Osteocyte (in vitro differentiated cells): ENCODE measurements around the gene PPP1CB. TPM values are rescaled to one million over a fixed set of nuclear protein-coding genes. Genes with fewer than 3 reads are reported as not detected.

Source experiments
- DNase-seq: peaks from one replicate; pipeline ENCODE4 v3.0.0; 2021; ENCODE audit warnings: mixed read lengths; ENCODE audit not compliant: unreplicated experiment; ENCODE audit errors: extremely low spot score
- H3K27ac Mint-ChIP-seq: one replicate; pipeline ENCODE4 v1.8.0; 2021; ENCODE audit warnings: mild to moderate bottlenecking, mixed read lengths; ENCODE audit not compliant: unreplicated experiment
- H3K27me3 Mint-ChIP-seq: one replicate; pipeline ENCODE4 v1.8.0; 2021; ENCODE audit warnings: mixed read lengths; ENCODE audit not compliant: unreplicated experiment
- H3K36me3 Mint-ChIP-seq: one replicate; pipeline ENCODE4 v1.8.0; 2021; ENCODE audit warnings: mixed read lengths; ENCODE audit not compliant: unreplicated experiment
- H3K4me1 Mint-ChIP-seq: one replicate; pipeline ENCODE4 v1.8.0; 2021; ENCODE audit warnings: mixed read lengths; ENCODE audit not compliant: unreplicated experiment
- H3K4me3 Mint-ChIP-seq: one replicate; pipeline ENCODE4 v1.8.0; 2021; ENCODE audit warnings: mild to moderate bottlenecking, moderate library complexity, mixed read lengths; ENCODE audit not compliant: unreplicated experiment
- H3K9me3 Mint-ChIP-seq: one replicate; pipeline ENCODE4 v1.8.0; 2021; ENCODE audit warnings: mixed read lengths; ENCODE audit not compliant: unreplicated experiment
- CTCF ChIP-seq: fragments of 200-600 bp; sonication (generic); IDR thresholded peaks from 2 replicates; pipeline ENCODE4 v1.5.0; 2021; ENCODE audit warnings: antibody characterized with exemption, mild to moderate bottlenecking, moderate library complexity
- total RNA-seq: library from RNA; stranded (reverse); gene quantifications from 2 replicates; pipeline ENCODE4 v1.2.1, GENCODE V29; 2021

Gene PPP1CB
- total RNA-seq, 1 donor from 2014 or later, result 198 TPM

GRCh38 chr2:28761420-28761819, 9.8 kb downstream of the PPP1CB start:
- TF ChIP-seq CTCF, result no peak
- Mint-ChIP-seq H3K27me3 (no peaks in the 10 kb centered on the region), H3K4me3 (no peak overlapping the region), H3K9me3 (no peaks in the 10 kb centered on the region), H3K27ac (no peak overlapping the region), H3K4me1 (peaks cover 52% of the 10 kb centered on the region), H3K36me3 (peaks cover 2% of the 10 kb centered on the region)
- no peak for DNase-seq

GRCh38 chr2:28764909-28765711, 13.5 kb downstream of the PPP1CB start:
- H3K4me3 Mint-ChIP-seq, result no peak overlapping the region
- H3K27me3 Mint-ChIP-seq, result no peaks in the 10 kb centered on the region
- peaks cover 9% of the 10 kb centered on the region for H3K36me3 Mint-ChIP-seq
- no peak for DNase-seq
- peaks cover 45% of the 10 kb centered on the region for H3K4me1 Mint-ChIP-seq
- no peak for TF ChIP-seq CTCF
- H3K9me3 Mint-ChIP-seq, result no peaks in the 10 kb centered on the region
- H3K27ac Mint-ChIP-seq, result no peak overlapping the region

- no peak for TF ChIP-seq CTCF
- DNase-seq, result no peak
Measured at GRCh38 chr2:28766070-28766469, 14.4 kb downstream of the PPP1CB start.

GRCh38 chr2:28767337-28767736, 15.7 kb downstream of the PPP1CB start:
- H3K4me1 Mint-ChIP-seq, result peaks cover 43% of the 10 kb centered on the region
- peaks cover 7% of the 10 kb centered on the region for H3K36me3 Mint-ChIP-seq
- TF ChIP-seq CTCF, result no peak
- H3K9me3 Mint-ChIP-seq, result no peaks in the 10 kb centered on the region
- no peak for DNase-seq
- H3K27me3 Mint-ChIP-seq, result no peaks in the 10 kb centered on the region
- H3K27ac Mint-ChIP-seq, result no peak overlapping the region
- H3K4me3 Mint-ChIP-seq, result no peak overlapping the region

More at GRCh38 chr2:28766070-28766469, 14.4 kb downstream of the PPP1CB start:
- peaks cover 7% of the 10 kb centered on the region for H3K36me3 Mint-ChIP-seq
- no peak overlapping the region for H3K27ac Mint-ChIP-seq
- H3K4me3 Mint-ChIP-seq, result no peak overlapping the region
- peaks cover 48% of the 10 kb centered on the region for H3K4me1 Mint-ChIP-seq
- no peaks in the 10 kb centered on the region for H3K9me3 Mint-ChIP-seq
- no peaks in the 10 kb centered on the region for H3K27me3 Mint-ChIP-seq

- Mint-ChIP-seq H3K9me3 (no peaks in the 10 kb centered on the region), H3K4me3 (no peak overlapping the region), H3K27ac (no peak overlapping the region), H3K36me3 (peaks cover 7% of the 10 kb centered on the region), H3K27me3 (no peaks in the 10 kb centered on the region), H3K4me1 (peaks cover 39% of the 10 kb centered on the region)
- DNase-seq, result no peak
- TF ChIP-seq CTCF, result no peak
Measured at GRCh38 chr2:28768422-28768821, 16.8 kb downstream of the PPP1CB start.
